LNCaP clone FGC (cell line): ENCODE measurements around the gene SKIL.

ENCODE experiments used
- DNase-seq: peaks from one replicate; pipeline ENCODE4 v3.0.0-alpha.2; 2011; ENCODE audit warnings: low read depth
- H3K4me3 ChIP-seq: 2 replicates; pipeline ENCODE4 v1.5.1; 2011; ENCODE audit warnings: mild to moderate bottlenecking, low read depth, low read length, control low read depth
- TF ChIP-seq, protein P1 (sequence below): IDR thresholded peaks from 2 replicates; pipeline ENCODE4 v1.5.1; 2012; ENCODE audit warnings: mild to moderate bottlenecking; ENCODE audit not compliant: control insufficient read depth, insufficient read depth; ENCODE audit errors: extremely low read depth

The SKIL gene

GRCh38 chr3:170420307-170420821 lies 62.8 kb downstream of the SKIL start:
- no peak for DNase-seq
- H3K4me3 ChIP-seq, result no peak overlapping the region
- TF ChIP-seq, protein P1, sequence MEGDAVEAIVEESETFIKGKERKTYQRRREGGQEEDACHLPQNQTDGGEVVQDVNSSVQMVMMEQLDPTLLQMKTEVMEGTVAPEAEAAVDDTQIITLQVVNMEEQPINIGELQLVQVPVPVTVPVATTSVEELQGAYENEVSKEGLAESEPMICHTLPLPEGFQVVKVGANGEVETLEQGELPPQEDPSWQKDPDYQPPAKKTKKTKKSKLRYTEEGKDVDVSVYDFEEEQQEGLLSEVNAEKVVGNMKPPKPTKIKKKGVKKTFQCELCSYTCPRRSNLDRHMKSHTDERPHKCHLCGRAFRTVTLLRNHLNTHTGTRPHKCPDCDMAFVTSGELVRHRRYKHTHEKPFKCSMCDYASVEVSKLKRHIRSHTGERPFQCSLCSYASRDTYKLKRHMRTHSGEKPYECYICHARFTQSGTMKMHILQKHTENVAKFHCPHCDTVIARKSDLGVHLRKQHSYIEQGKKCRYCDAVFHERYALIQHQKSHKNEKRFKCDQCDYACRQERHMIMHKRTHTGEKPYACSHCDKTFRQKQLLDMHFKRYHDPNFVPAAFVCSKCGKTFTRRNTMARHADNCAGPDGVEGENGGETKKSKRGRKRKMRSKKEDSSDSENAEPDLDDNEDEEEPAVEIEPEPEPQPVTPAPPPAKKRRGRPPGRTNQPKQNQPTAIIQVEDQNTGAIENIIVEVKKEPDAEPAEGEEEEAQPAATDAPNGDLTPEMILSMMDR, result no peak

DNA sequence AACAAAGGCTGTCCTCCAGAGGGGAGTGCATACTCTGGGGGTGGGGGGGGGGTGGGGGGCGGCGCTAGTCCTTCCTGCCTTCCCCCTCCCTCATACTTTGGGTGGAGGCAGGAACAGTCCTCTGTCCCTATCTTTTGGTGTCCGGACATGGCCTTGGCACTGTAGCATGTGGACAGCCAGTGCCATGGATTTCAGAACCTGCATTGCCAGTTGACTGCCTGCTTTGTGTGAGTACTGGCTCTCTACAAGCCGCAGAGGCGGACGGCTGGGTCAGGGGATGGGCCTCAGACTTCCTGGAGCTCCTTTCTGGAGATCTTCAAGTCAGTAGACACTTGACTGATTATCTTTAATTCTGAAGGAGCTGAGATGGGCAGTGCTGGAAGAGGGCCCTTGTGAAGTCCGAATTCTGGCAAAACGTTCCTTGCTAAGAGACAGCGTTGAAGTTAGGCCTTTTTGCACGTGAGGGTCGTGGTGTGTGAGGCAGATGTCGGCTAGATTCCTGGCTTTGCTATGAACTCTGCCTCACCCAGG lies 63.7 kb downstream of the SKIL start:
- DNase-seq, result no peak
- no peak overlapping the region for H3K4me3 ChIP-seq
- TF ChIP-seq, protein P1, result no peak

GRCh38 chr3:170421758-170422157 lies 64.2 kb downstream of the SKIL start:
- no peak for DNase-seq
- TF ChIP-seq, protein P1, result no peak
- no peak overlapping the region for H3K4me3 ChIP-seq

GRCh38 chr3:170423001-170423615 lies 65.6 kb downstream of the SKIL start:
- H3K4me3 ChIP-seq, result no peak overlapping the region
- no peak for DNase-seq
- TF ChIP-seq, protein P1, result no peak

DNA sequence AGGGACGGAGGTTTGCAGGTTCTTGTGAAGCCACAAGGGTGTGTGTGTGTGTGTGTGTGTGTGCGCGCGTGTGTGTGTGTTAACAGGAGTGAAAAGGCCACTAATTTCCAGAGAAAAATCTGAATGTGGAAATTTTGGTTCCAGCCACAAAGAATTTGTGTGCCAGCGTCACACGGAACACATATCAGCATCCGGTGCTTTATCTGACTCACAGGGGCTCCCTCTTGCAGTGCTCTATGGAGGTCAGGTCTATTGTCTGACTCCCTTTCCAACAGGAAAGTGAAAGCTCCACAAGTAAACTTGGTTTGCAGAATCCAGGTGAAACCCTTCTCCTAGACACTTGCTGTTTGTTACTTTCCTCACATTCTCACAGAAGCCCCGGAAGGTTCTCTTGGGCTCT lies 67.4 kb downstream of the SKIL start:
- no peak for DNase-seq

GRCh38 chr3:170425491-170426239 lies 68.2 kb downstream of the SKIL start:
- DNase-seq, result no peak
- H3K4me3 ChIP-seq, result no peak overlapping the region

More for the DNA sequence above, 67.4 kb downstream of the SKIL start:
- TF ChIP-seq, protein P1, result no peak
- no peak overlapping the region for H3K4me3 ChIP-seq

More at GRCh38 chr3:170425491-170426239, 68.2 kb downstream of the SKIL start:
- TF ChIP-seq, protein P1, result no peak
